ENCODE results near the gene RALGAPA2.

RALGAPA2 gene

DNA sequence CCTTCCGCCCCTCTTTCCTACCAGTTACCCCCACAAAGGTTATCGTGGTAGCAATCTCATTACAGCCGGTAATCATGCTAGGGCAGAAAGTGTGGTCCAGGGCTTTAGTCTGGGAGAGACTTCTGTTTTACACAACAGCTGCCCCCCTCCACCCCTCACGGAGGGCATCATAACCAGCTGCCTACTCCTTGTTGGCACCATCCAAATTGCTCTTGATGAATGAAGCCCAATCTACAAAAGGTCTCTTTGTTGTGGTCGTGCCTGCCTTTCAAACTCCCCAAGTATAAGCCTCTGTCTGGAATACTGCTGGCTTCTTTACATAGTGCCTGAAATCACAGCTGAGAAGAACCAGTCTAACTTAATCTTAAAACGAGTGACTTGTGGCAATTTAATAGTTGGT lies 186.7 kb downstream of the RALGAPA2 start:
- DNase-seq (ENCODE audit: low read depth, low spot score), result no peak
- Histone ChIP-seq H3K4me3 (ENCODE audit: insufficient read length, low read depth) (no peak overlapping the region), H3K27me3 (ENCODE audit: insufficient read depth, insufficient read length) (no peaks in the 10 kb centered on the region), H3K9ac (ENCODE audit: insufficient read length, low read depth) (no peak overlapping the region), H3K9me3 (ENCODE audit: insufficient read depth, low read length) (no peaks in the 10 kb centered on the region), H3K4me1 (ENCODE audit: insufficient read depth, insufficient read length) (no peaks in the 10 kb centered on the region), H3K36me3 (ENCODE audit: insufficient read depth, insufficient read length, low read length) (peaks cover 8% of the 10 kb centered on the region)
- TF ChIP-seq ZNF274 (IDR thresholded peaks at IDR 0.05; ENCODE audit: low read depth, low read length) (no peak), SUZ12 (IDR thresholded peaks at IDR 0.05; ENCODE audit: extremely low read depth, insufficient read depth, insufficient read length) (no peak), YY1 (IDR thresholded peaks at IDR 0.05; ENCODE audit: insufficient read depth, insufficient read length) (no peak)

- Histone ChIP-seq H3K4me1 (ENCODE audit: insufficient read depth, insufficient read length) (no peaks in the 10 kb centered on the region), H3K27me3 (ENCODE audit: insufficient read depth, insufficient read length) (no peaks in the 10 kb centered on the region)
- TF ChIP-seq ZNF274 (IDR thresholded peaks at IDR 0.05; ENCODE audit: low read depth, low read length) (no peak), SUZ12 (IDR thresholded peaks at IDR 0.05; ENCODE audit: extremely low read depth, insufficient read depth, insufficient read length) (no peak), YY1 (IDR thresholded peaks at IDR 0.05; ENCODE audit: insufficient read depth, insufficient read length) (no peak)
Measured at GRCh38 chr20:20525214-20525613, 187.2 kb downstream of the RALGAPA2 start.

DNA sequence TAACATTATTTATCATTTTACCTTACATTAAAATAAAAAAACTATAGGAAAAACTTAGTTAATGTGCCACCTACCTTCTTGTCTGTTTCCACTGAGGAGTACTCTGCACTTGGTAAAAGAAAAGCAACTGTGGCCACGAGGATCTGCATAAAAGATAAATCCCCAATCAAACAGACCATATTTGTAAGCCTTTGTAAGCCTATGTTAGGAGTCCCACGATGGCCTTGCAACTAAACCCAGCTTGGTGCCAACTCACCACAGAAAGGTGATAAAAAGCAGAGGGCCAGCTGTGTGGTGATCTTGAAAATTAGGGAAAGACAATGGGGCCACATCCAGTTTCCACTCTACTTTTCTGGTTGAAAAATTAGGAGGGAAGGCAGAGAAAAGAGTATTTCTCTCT lies 187.7 kb downstream of the RALGAPA2 start:
- DNase-seq (ENCODE audit: low read depth, low spot score), result no peak
- Histone ChIP-seq H3K9ac (ENCODE audit: insufficient read length, low read depth) (no peak overlapping the region), H3K27me3 (ENCODE audit: insufficient read depth, insufficient read length) (no peaks in the 10 kb centered on the region), H3K4me1 (ENCODE audit: insufficient read depth, insufficient read length) (no peaks in the 10 kb centered on the region), H3K4me3 (ENCODE audit: insufficient read length, low read depth) (no peak overlapping the region), H3K36me3 (ENCODE audit: insufficient read depth, insufficient read length, low read length) (peaks cover 3% of the 10 kb centered on the region), H3K9me3 (ENCODE audit: insufficient read depth, low read length) (no peaks in the 10 kb centered on the region)
- TF ChIP-seq YY1 (IDR thresholded peaks at IDR 0.05; ENCODE audit: insufficient read depth, insufficient read length) (no peak), SUZ12 (IDR thresholded peaks at IDR 0.05; ENCODE audit: extremely low read depth, insufficient read depth, insufficient read length) (no peak), ZNF274 (IDR thresholded peaks at IDR 0.05; ENCODE audit: low read depth, low read length) (no peak)

More at GRCh38 chr20:20525214-20525613, 187.2 kb downstream of the RALGAPA2 start:
- Histone ChIP-seq H3K36me3 (ENCODE audit: insufficient read depth, insufficient read length, low read length) (peaks cover 3% of the 10 kb centered on the region), H3K9me3 (ENCODE audit: insufficient read depth, low read length) (no peaks in the 10 kb centered on the region), H3K9ac (ENCODE audit: insufficient read length, low read depth) (no peak overlapping the region), H3K4me3 (ENCODE audit: insufficient read length, low read depth) (no peak overlapping the region)
- DNase-seq (ENCODE audit: low read depth, low spot score), result no peak

DNA sequence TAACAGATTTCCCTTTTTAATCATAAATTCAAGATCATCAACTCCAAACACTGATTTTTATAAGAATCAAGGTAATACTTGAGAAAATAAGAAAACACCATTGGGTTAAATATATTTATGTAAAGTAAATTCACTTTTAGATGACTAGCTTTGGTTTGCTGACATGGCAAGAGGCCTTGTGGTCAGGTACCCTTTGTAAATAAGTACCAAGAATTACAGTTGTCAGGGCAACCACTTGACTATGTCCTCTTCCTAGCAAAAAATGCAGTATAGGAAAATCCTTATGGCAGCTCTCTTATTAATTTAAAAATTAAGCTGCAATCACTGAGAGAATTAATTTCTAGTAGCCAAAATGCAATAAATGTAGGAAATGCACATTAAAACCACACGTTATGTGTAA lies 190.7 kb downstream of the RALGAPA2 start:
- H3K9me3 ChIP-seq (ENCODE audit: insufficient read depth, low read length), result no peaks in the 10 kb centered on the region
- H3K36me3 ChIP-seq (ENCODE audit: insufficient read depth, insufficient read length, low read length), result no peaks in the 10 kb centered on the region
- no peak for TF ChIP-seq SUZ12 (IDR thresholded peaks at IDR 0.05; ENCODE audit: extremely low read depth, insufficient read depth, insufficient read length)
- TF ChIP-seq YY1 (IDR thresholded peaks at IDR 0.05; ENCODE audit: insufficient read depth, insufficient read length), result no peak
- TF ChIP-seq ZNF274 (IDR thresholded peaks at IDR 0.05; ENCODE audit: low read depth, low read length), result no peak
- no peak for DNase-seq (ENCODE audit: low read depth, low spot score)
- H3K27me3 ChIP-seq (ENCODE audit: insufficient read depth, insufficient read length), result no peaks in the 10 kb centered on the region
- no peaks in the 10 kb centered on the region for H3K4me1 ChIP-seq (ENCODE audit: insufficient read depth, insufficient read length)
- H3K9ac ChIP-seq (ENCODE audit: insufficient read length, low read depth), result no peak overlapping the region
- no peak overlapping the region for H3K4me3 ChIP-seq (ENCODE audit: insufficient read length, low read depth)

DNA sequence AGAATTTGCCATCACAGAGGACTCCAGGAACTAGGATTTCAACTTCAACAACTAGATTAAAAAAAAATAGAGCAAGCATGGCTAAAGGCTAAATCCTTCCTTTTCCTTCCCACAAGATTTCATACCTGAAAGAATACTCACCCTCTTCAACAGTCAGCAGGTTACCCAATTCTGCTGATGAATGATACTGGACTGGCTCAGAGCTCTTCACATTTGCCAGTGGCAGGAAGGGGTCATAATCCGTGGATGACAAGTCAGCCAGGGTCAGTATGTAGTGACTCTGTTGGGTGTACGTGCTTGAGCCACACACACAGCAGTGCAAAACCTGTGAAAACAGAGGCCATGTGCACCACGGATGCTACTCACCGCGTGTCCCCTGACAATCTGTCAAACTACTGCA lies 191.7 kb downstream of the RALGAPA2 start:
- no peaks in the 10 kb centered on the region for H3K27me3 ChIP-seq (ENCODE audit: insufficient read depth, insufficient read length)
- TF ChIP-seq SUZ12 (IDR thresholded peaks at IDR 0.05; ENCODE audit: extremely low read depth, insufficient read depth, insufficient read length) (no peak), ZNF274 (IDR thresholded peaks at IDR 0.05; ENCODE audit: low read depth, low read length) (no peak), YY1 (IDR thresholded peaks at IDR 0.05; ENCODE audit: insufficient read depth, insufficient read length) (no peak)
- H3K4me1 ChIP-seq (ENCODE audit: insufficient read depth, insufficient read length), result no peaks in the 10 kb centered on the region
- H3K9ac ChIP-seq (ENCODE audit: insufficient read length, low read depth), result no peak overlapping the region
- H3K4me3 ChIP-seq (ENCODE audit: insufficient read length, low read depth), result no peak overlapping the region
- H3K36me3 ChIP-seq (ENCODE audit: insufficient read depth, insufficient read length, low read length), result no peaks in the 10 kb centered on the region
- no peak for DNase-seq (ENCODE audit: low read depth, low spot score)
- H3K9me3 ChIP-seq (ENCODE audit: insufficient read depth, low read length), result no peaks in the 10 kb centered on the region

DNA sequence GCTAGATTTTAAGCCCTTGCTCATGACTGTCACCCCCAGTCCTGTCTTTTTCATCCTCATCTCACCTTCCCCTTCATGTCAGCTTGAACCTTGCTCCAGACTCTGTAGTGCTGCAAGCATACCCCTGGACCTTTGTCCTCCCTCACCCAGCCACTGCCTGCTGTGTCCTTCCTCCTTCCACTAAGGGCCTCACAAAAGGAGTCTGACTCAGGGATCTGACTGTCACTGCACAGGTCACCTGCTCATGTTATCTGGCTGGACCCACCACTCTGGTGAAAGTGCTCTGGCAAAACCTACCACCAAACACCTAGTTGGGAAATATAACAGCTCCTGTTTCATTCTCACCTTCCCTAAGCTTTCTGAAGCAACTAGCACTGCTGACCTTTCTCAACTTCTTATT lies 193.2 kb downstream of the RALGAPA2 start:
- no peak for TF ChIP-seq YY1 (IDR thresholded peaks at IDR 0.05; ENCODE audit: insufficient read depth, insufficient read length)
- no peak for TF ChIP-seq SUZ12 (IDR thresholded peaks at IDR 0.05; ENCODE audit: extremely low read depth, insufficient read depth, insufficient read length)
- no peak for TF ChIP-seq ZNF274 (IDR thresholded peaks at IDR 0.05; ENCODE audit: low read depth, low read length)
- Histone ChIP-seq H3K4me3 (ENCODE audit: insufficient read length, low read depth) (no peak overlapping the region), H3K4me1 (ENCODE audit: insufficient read depth, insufficient read length) (no peaks in the 10 kb centered on the region), H3K9me3 (ENCODE audit: insufficient read depth, low read length) (peaks cover 9% of the 10 kb centered on the region; the same call in 1 of the 2 replicates), H3K27me3 (ENCODE audit: insufficient read depth, insufficient read length) (no peaks in the 10 kb centered on the region), H3K9ac (ENCODE audit: insufficient read length, low read depth) (no peak overlapping the region), H3K36me3 (ENCODE audit: insufficient read depth, insufficient read length, low read length) (no peaks in the 10 kb centered on the region)
- DNase-seq (ENCODE audit: low read depth, low spot score), result no peak

GRCh38 chr20:20518263-20518662 lies 194.2 kb downstream of the RALGAPA2 start:
- DNase-seq (ENCODE audit: low read depth, low spot score), result no peak

More at GRCh38 chr20:20518263-20518662, 194.2 kb downstream of the RALGAPA2 start:
- Histone ChIP-seq H3K9me3 (ENCODE audit: insufficient read depth, low read length) (peaks cover 19% of the 10 kb centered on the region; the same call in 1 of the 2 replicates), H3K36me3 (ENCODE audit: insufficient read depth, insufficient read length, low read length) (no peaks in the 10 kb centered on the region), H3K4me3 (ENCODE audit: insufficient read length, low read depth) (no peak overlapping the region), H3K9ac (ENCODE audit: insufficient read length, low read depth) (no peak overlapping the region), H3K4me1 (ENCODE audit: insufficient read depth, insufficient read length) (no peaks in the 10 kb centered on the region), H3K27me3 (ENCODE audit: insufficient read depth, insufficient read length) (no peaks in the 10 kb centered on the region)
- no peak for TF ChIP-seq ZNF274 (IDR thresholded peaks at IDR 0.05; ENCODE audit: low read depth, low read length)
- TF ChIP-seq YY1 (IDR thresholded peaks at IDR 0.05; ENCODE audit: insufficient read depth, insufficient read length), result no peak
- no peak for TF ChIP-seq SUZ12 (IDR thresholded peaks at IDR 0.05; ENCODE audit: extremely low read depth, insufficient read depth, insufficient read length)

Measured in NT2/D1 (cell line).